Measurements from ENCODE around the gene LIPC. TPM values are rescaled to one million over a fixed set of nuclear protein-coding genes. Genes with fewer than 3 reads are reported as not detected.
A peak's percentile ranks its signal among the peaks of the same experiment; 100 is the strongest.

Gene LIPC
- total and polyA plus RNA-seq, 9 of the 15 experiments (the other 6 are each of a cell fraction or from before 2014, with no cell fraction given), result 0.07 to 0.41 (median 0.11) TPM; not detected in 2

GRCh38 chr15:58398643-58399042 is 33.1 kb upstream of the LIPC start:
- 86% methylated on average over 6 of the region's 6 CpGs for WGBS (ENCODE audit: insufficient coverage, low coverage, missing lambda C conversion rate)
- Histone ChIP-seq H3K79me2 (ENCODE audit: control insufficient read depth, insufficient read depth, low read length) (no peaks in the 10 kb centered on the region), H3K4me1 (replicated peaks in 1 of 2; ENCODE audit: control insufficient read depth in 2 of 2, insufficient read depth in 2 of 2, low read length in 2 of 2) (peaks cover 0 to 36% of the 10 kb centered on the region in 2 experiments; a peak in 3 of 5 replicates), H3K27ac (ENCODE audit: extremely low read depth, low read depth, low read length) (no peak overlapping the region), H3K36me3 (ENCODE audit: control insufficient read depth, insufficient read depth, low read length) (no peaks in the 10 kb centered on the region), H3K9me3 (replicated peaks; ENCODE audit: control insufficient read depth, insufficient read depth, low read depth, low read length) (no peaks in the 10 kb centered on the region; the same call in 1 of the 2 replicates), H3K9me1 (ENCODE audit: control insufficient read depth, insufficient read depth, low read length) (no peaks in the 10 kb centered on the region), H3K4me2 (ENCODE audit: insufficient read depth, low read length) (no peak overlapping the region), H4K20me1 (replicated peaks; ENCODE audit: control insufficient read depth, insufficient read depth, low read length) (no peaks in the 10 kb centered on the region), H3K4me3 (no peak overlapping the region), H3K9ac (ENCODE audit: insufficient read depth in 1 of 2, low read depth in 2 of 2, low read length in 2 of 2) (no peak overlapping the region), H3K27me3 (ENCODE audit: control insufficient read depth in 2 of 2, insufficient read depth in 2 of 2, low read length in 2 of 2) (no peaks in the 10 kb centered on the region; a peak in 1 of 5 replicates), H2AFZ (ENCODE audit: low read depth, low read length) (peak overlapping the region; percentile 16; the same call in 1 of the 2 replicates)
- DNase-seq (ENCODE audit: extremely low read depth in 1 of 4, low spot score in 3 of 4) (no peak), FAIRE-seq (no peak), ATAC-seq (no peak)
- no TSS peak for BruUV-seq (replicated peaks)
- CTCF ChIA-PET (ENCODE audit: low intra/inter-chr PET ratio), result no interaction called here
- POLR2A ChIA-PET, result interaction anchor here (0.7 to 1.0 kb wide), 2 partner anchors 11 to 30 kb away, joined by 3 read pairs; no protein-coding TSS in a partner anchor
- in situ Hi-C loops (cut with MboI) (no loop called here), intact Hi-C loops (cut with micrococcal nuclease) (no loop called here)
- TF ChIP-seq PRPF4 (IDR thresholded peaks at IDR 0.05; ENCODE audit: insufficient read depth, low read depth, low read length, poor library complexity, severe bottlenecking), result no peak
- TF ChIP-seq MECOM (CRISPR knock-in tag; IDR thresholded peaks at IDR 0.05), result no peak
- TF ChIP-seq, protein P1, sequence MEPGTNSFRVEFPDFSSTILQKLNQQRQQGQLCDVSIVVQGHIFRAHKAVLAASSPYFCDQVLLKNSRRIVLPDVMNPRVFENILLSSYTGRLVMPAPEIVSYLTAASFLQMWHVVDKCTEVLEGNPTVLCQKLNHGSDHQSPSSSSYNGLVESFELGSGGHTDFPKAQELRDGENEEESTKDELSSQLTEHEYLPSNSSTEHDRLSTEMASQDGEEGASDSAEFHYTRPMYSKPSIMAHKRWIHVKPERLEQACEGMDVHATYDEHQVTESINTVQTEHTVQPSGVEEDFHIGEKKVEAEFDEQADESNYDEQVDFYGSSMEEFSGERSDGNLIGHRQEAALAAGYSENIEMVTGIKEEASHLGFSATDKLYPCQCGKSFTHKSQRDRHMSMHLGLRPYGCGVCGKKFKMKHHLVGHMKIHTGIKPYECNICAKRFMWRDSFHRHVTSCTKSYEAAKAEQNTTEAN (CRISPR knock-in tag; IDR thresholded peaks at IDR 0.05), result no peak
- no peak for TF ChIP-seq ZNF785 (CRISPR knock-in tag; IDR thresholded peaks at IDR 0.05)
- no peak for TF ChIP-seq ZHX1 (conservative IDR thresholded peaks at IDR 0.05; ENCODE audit: low read length)
- TF ChIP-seq SMAD4 (CRISPR knock-in tag; conservative IDR thresholded peaks at IDR 0.05), result no peak
- TF ChIP-seq ZNF695 (CRISPR knock-in tag; IDR thresholded peaks at IDR 0.05), result no peak
- no peak for TF ChIP-seq ETS1 (conservative IDR thresholded peaks at IDR 0.05; ENCODE audit: control insufficient read depth, low read depth, low read length)
- TF ChIP-seq ZEB2 (IDR thresholded peaks at IDR 0.05), result no peak
- TF ChIP-seq DNMT1 (IDR thresholded peaks at IDR 0.05), result no peak
- no peak for TF ChIP-seq EWSR1 (IDR thresholded peaks at IDR 0.05; ENCODE audit: borderline replicate concordance, low read depth, partially characterized antibody)
- no peak for TF ChIP-seq YBX1 (IDR thresholded peaks at IDR 0.05)
- no peak for TF ChIP-seq NR4A1 (CRISPR knock-in tag; IDR thresholded peaks at IDR 0.05)
- TF ChIP-seq NR4A1 (tag; IDR thresholded peaks at IDR 0.05), result no peak
- TF ChIP-seq JUN (IDR thresholded peaks at IDR 0.05; ENCODE audit: borderline replicate concordance, low read depth, low read length), result no peak
- no peak for TF ChIP-seq JUN (CRISPR knock-in tag; IDR thresholded peaks at IDR 0.05; ENCODE audit: borderline replicate concordance)
- TF ChIP-seq PPARD (CRISPR knock-in tag; IDR thresholded peaks at IDR 0.05), result no peak
- TF ChIP-seq YY1 (IDR thresholded peaks at IDR 0.05; ENCODE audit: borderline replicate concordance in 1 of 3, control insufficient read depth in 1 of 3, extremely low read depth in 1 of 3, insufficient read depth in 3 of 3, insufficient read length in 1 of 3, insufficient replicate concordance in 2 of 3, low read depth in 1 of 3, low read length in 2 of 3), result no peak
